Naive thymus-derived CD4-positive, alpha-beta T cell (primary cell): ENCODE data around the gene DYNLRB1. TPM values are rescaled to one million over a fixed set of nuclear protein-coding genes. Genes with fewer than 3 reads are reported as not detected.

Experiments
- ATAC-seq: fragments of 150-1000 bp; cut with Tn5 transposase; 2 replicates; pipeline ENCODE4 v1.10.0; 2021; ENCODE audit warnings: mild to moderate bottlenecking, moderate library complexity
- CTCF ChIA-PET: fragments of 350-600 bp; sonication (Branson Sonifier 250); formaldehyde crosslinking; loops from one replicate; lab custom pipeline; 2021; ENCODE audit warnings: antibody characterized with exemption; lab: Charles Lee
- POLR2A ChIA-PET: fragments of 350-600 bp; sonication (Branson Sonifier 250); formaldehyde crosslinking; loops from one replicate; lab custom pipeline; 2021; ENCODE audit warnings: antibody characterized with exemption, inconsistent platforms; lab: Charles Lee
- DNase-seq, 9 donors: peaks; one replicate each; pipeline versions ENCODE4 v3.0.0 to v3.0.0-alpha.2; 2020 to 2022; ENCODE audit warnings: mixed read lengths in 1 of 9
- H3K27ac ChIP-seq: one replicate; pipeline ENCODE4 v1.7.0; 2013; ENCODE audit warnings: mild to moderate bottlenecking, low read depth, low read length, moderate library complexity
- H3K27me3 ChIP-seq, 2 donors: one replicate each; pipeline ENCODE4 v1.7.0; 2013; ENCODE audit warnings: low read length in 2 of 2, mild to moderate bottlenecking in 2 of 2, moderate library complexity in 2 of 2; ENCODE audit not compliant: control insufficient read depth in 2 of 2, insufficient read depth in 2 of 2
- H3K36me3 ChIP-seq, 3 experiments: 1 replicate in 2 of 3; 2 replicates in 1 of 3; pipeline ENCODE4 v1.7.0; 2013; ENCODE audit warnings: low read length in 3 of 3, mild to moderate bottlenecking in 3 of 3, moderate library complexity in 1 of 3; ENCODE audit not compliant: insufficient read depth in 3 of 3, control insufficient read depth in 2 of 3
- H3K4me1 ChIP-seq, 2 donors: one replicate each; pipeline ENCODE4 v1.7.0; 2013; ENCODE audit warnings: low read length in 2 of 2, mild to moderate bottlenecking in 2 of 2, moderate library complexity in 1 of 2; ENCODE audit not compliant: control insufficient read depth in 2 of 2, insufficient read depth in 2 of 2
- H3K4me3 ChIP-seq: 2 replicates; pipeline ENCODE4 v1.7.0; 2013; ENCODE audit warnings: mild to moderate bottlenecking, low read length
- H3K9me3 ChIP-seq, 3 experiments: 1 replicate in 2 of 3; 2 replicates in 1 of 3; pipeline ENCODE4 v1.7.0; 2013; ENCODE audit warnings: low read length in 3 of 3; ENCODE audit not compliant: control insufficient read depth in 2 of 3
- H3K27ac Mint-ChIP-seq, 9 donors: one replicate each; pipeline ENCODE4 v1.8.0; 2020 to 2022; ENCODE audit warnings: mixed read lengths in 9 of 9, mild to moderate bottlenecking in 8 of 9, moderate library complexity in 5 of 9, inconsistent platforms in 2 of 9
- H3K27me3 Mint-ChIP-seq, 5 donors: one replicate each; pipeline ENCODE4 v1.8.0; 2021 to 2022; ENCODE audit warnings: mixed read lengths in 5 of 5, mild to moderate bottlenecking in 1 of 5
- H3K36me3 Mint-ChIP-seq, 5 donors: one replicate each; pipeline ENCODE4 v1.8.0; 2020 to 2022; ENCODE audit warnings: mixed read lengths in 5 of 5, mild to moderate bottlenecking in 3 of 5, inconsistent platforms in 1 of 5
- H3K4me1 Mint-ChIP-seq, 7 donors: one replicate each; pipeline ENCODE4 v1.8.0; 2020 to 2022; ENCODE audit warnings: mixed read lengths in 7 of 7, mild to moderate bottlenecking in 3 of 7, inconsistent platforms in 1 of 7
- H3K4me3 Mint-ChIP-seq, 10 donors: one replicate each; pipeline ENCODE4 v1.8.0; 2020 to 2022; ENCODE audit warnings: mild to moderate bottlenecking in 10 of 10, mixed read lengths in 10 of 10, moderate library complexity in 6 of 10, inconsistent platforms in 2 of 10
- H3K9me3 Mint-ChIP-seq, 11 donors: one replicate each; pipeline ENCODE4 v1.8.0; 2020 to 2022; ENCODE audit warnings: mixed read lengths in 11 of 11, mild to moderate bottlenecking in 4 of 11, inconsistent platforms in 1 of 11, moderate library complexity in 1 of 11
- intact Hi-C, 2 donors: fragments of 100-400 bp; cut with micrococcal nuclease; formaldehyde crosslinking; loops; one replicate each; pipeline ENCODE4 v1.15.1; 2023
- polyA plus RNA-seq, 2 donors: library from polyadenylated mRNA; unstranded; fragments of 300-500 nt; fragmentation: Illumina TruSeq; gene quantifications; one replicate each; pipeline ENCODE4 v1.2.3, GENCODE V29; 2021
- total RNA-seq, 6 experiments: library from RNA in 5 of 6; stranded (reverse) in 5 of 6; gene quantifications; 1 replicate in 5 of 6; 2 replicates in 1 of 6; pipeline ENCODE4 v1.2.3 and lab custom pipeline; 2021 to 2026

DYNLRB1 gene
- total and polyA plus RNA-seq, 7 experiments from 2014 or later: 45.9 to 275 (median 65.9) TPM

DNA sequence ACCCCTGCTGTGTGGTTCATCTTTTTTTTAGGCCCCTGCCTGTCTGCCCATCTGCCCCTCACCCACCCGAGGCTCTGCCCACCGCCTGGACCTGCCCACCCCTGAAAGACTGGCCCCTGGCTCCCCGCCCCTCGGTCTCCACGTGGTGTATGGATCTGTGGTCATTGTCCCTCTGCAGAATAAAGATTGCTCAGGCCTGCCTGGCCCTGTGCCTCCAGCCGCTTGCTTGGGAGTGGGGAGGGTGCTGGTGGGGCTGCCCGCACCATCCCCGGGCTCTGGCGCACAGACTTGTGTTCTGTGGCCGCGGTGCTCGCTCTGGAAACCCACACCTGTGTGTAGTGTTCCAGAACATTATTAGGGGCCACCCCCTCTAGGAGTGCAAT lies 43.9 kb downstream of the DYNLRB1 start:
- ChIA-PET CTCF (no interaction called here), POLR2A (no interaction called here)
- Histone ChIP-seq H3K4me1 (peaks cover 4 to 8% of the 10 kb centered on the region in 2 donors), H3K9me3 (no peaks in the 10 kb centered on the region), H3K27me3 (no peaks in the 10 kb centered on the region), H3K27ac (peak overlapping the region; percentile 97), H3K4me3 (no peak overlapping the region), H3K36me3 (no peaks in the 10 kb centered on the region)
- H3K27me3 Mint-ChIP-seq: no peaks in the 10 kb centered on the region
- peaks cover 0 to 2% (median 0%) of the 10 kb centered on the region in 11 donors for H3K9me3 Mint-ChIP-seq
- ATAC-seq: no peak
- H3K4me3 Mint-ChIP-seq: peak overlapping the region in 9 of 10 donors; percentile 47 to 82 (median 70)
- peak in 1 of 9 donors; percentile 14 for DNase-seq
- peaks cover 0 to 2% (median 0%) of the 10 kb centered on the region in 5 donors for H3K36me3 Mint-ChIP-seq
- peaks cover 8 to 14% (median 13%) of the 10 kb centered on the region in 7 donors for H3K4me1 Mint-ChIP-seq
- peak overlapping the region in 7 of 9 donors; percentile 69 to 94 (median 77) for H3K27ac Mint-ChIP-seq
- intact Hi-C loops: no loop called here

GRCh38 chr20:34560614-34561013 lies 44.4 kb downstream of the DYNLRB1 start:
- Histone ChIP-seq H3K27ac (peak overlapping the region; percentile 97), H3K27me3 (no peaks in the 10 kb centered on the region), H3K9me3 (no peaks in the 10 kb centered on the region), H3K36me3 (no peaks in the 10 kb centered on the region), H3K4me3 (no peak overlapping the region), H3K4me1 (peaks cover 4 to 8% of the 10 kb centered on the region in 2 donors)
- Mint-ChIP-seq H3K9me3 (peaks cover 0 to 2% (median 0%) of the 10 kb centered on the region in 11 donors), H3K27ac (peak overlapping the region in 7 of 9 donors; percentile 69 to 94 (median 77)), H3K36me3 (peaks cover 0 to 3% (median 0%) of the 10 kb centered on the region in 5 donors), H3K4me3 (peak overlapping the region in 3 of 10 donors; percentile 13 to 58 (median 58)), H3K4me1 (peaks cover 8 to 15% (median 13%) of the 10 kb centered on the region in 7 donors), H3K27me3 (no peaks in the 10 kb centered on the region)
- intact Hi-C loops: loop anchor here in 1 of 2 donors (1.0 kb wide), 1 partner anchor 44 kb away; the partner anchor contains the start of gene DYNLRB1
- POLR2A ChIA-PET: no interaction called here
- ATAC-seq (no peak), DNase-seq (peak in 1 of 9 donors; percentile 9)
- CTCF ChIA-PET: no interaction called here

DNA sequence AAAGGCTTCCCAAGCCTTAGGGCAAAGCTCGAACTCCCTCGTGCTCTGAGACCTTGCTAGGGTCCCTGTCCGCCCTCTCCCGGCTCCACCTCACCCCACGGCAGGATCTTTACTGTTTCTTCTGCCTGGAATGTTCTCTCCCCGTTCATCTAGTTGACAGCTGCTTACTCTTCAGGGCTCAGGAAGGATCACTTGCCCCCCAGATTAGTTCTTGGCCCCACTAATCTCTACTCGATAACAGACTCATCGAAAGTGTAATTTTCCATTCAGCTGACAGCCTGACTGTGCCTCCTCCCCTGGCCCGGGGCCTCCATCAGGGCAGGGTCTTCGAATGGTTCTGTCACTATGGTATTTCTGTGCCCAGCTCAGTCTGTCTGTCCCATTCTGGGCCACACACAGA lies 45.4 kb downstream of the DYNLRB1 start:
- Mint-ChIP-seq H3K4me3 (peak overlapping the region in 5 of 10 donors; percentile 1 to 64 (median 4)), H3K36me3 (peaks cover 0 to 4% (median 0%) of the 10 kb centered on the region in 5 donors), H3K27ac (peak overlapping the region; percentile 24 to 81 (median 77)), H3K27me3 (no peaks in the 10 kb centered on the region), H3K4me1 (peaks cover 8 to 20% (median 13%) of the 10 kb centered on the region in 7 donors), H3K9me3 (peaks cover 0 to 2% (median 0%) of the 10 kb centered on the region in 11 donors)
- no peak overlapping the region for H3K4me3 ChIP-seq
- H3K4me1 ChIP-seq: peaks cover 4 to 8% of the 10 kb centered on the region in 2 donors
- H3K27me3 ChIP-seq: no peaks in the 10 kb centered on the region
- POLR2A ChIA-PET: no interaction called here
- intact Hi-C loops: loop anchor here in 1 of 2 donors (1.0 kb wide), 1 partner anchor 45 kb away; the partner anchor contains the start of gene DYNLRB1
- no peak for ATAC-seq
- DNase-seq: no peak
- CTCF ChIA-PET: interaction anchor here (0.6 to 2.2 kb wide), 2 partner anchors 48 to 146 kb away, joined by 3 to 6 read pairs; no protein-coding TSS in a partner anchor
- peaks cover 0 to 5% (median 0%) of the 10 kb centered on the region in 3 experiments for H3K36me3 ChIP-seq
- H3K27ac ChIP-seq: no peak overlapping the region
- H3K9me3 ChIP-seq: no peaks in the 10 kb centered on the region

- H3K4me1 Mint-ChIP-seq: peaks cover 3 to 13% (median 7%) of the 10 kb centered on the region in 7 donors
- no peak overlapping the region for H3K4me3 ChIP-seq
- peak overlapping the region; percentile 42 for H3K27ac ChIP-seq
- H3K4me3 Mint-ChIP-seq: no peak overlapping the region
- no peaks in the 10 kb centered on the region for H3K27me3 ChIP-seq
- no peak for ATAC-seq
- H3K9me3 Mint-ChIP-seq: peaks cover 0 to 2% (median 0%) of the 10 kb centered on the region in 11 donors
- peaks cover 0 to 5% of the 10 kb centered on the region in 2 donors for H3K4me1 ChIP-seq
- DNase-seq: no peak
- ChIA-PET POLR2A (interaction anchor here (1.1 kb wide), 1 partner anchor 46 kb away, joined by 3 read pairs; the partner anchor contains the start of gene DYNLRB1), CTCF (interaction anchor here (0.5 to 2.2 kb wide), 2 partner anchors 28 to 145 kb away, joined by 3 to 6 read pairs; no protein-coding TSS in a partner anchor)
- H3K36me3 ChIP-seq: peaks cover 0 to 13% (median 0%) of the 10 kb centered on the region in 3 experiments
- peaks cover 0 to 4% (median 0%) of the 10 kb centered on the region in 5 donors for H3K36me3 Mint-ChIP-seq
- intact Hi-C loops: no loop called here
- H3K27ac Mint-ChIP-seq: peak overlapping the region in 2 of 9 donors; percentile 56 to 81
- H3K27me3 Mint-ChIP-seq: no peaks in the 10 kb centered on the region
- H3K9me3 ChIP-seq: no peaks in the 10 kb centered on the region
Measured at GRCh38 chr20:34562641-34563040, 46.4 kb downstream of the DYNLRB1 start.

DNA sequence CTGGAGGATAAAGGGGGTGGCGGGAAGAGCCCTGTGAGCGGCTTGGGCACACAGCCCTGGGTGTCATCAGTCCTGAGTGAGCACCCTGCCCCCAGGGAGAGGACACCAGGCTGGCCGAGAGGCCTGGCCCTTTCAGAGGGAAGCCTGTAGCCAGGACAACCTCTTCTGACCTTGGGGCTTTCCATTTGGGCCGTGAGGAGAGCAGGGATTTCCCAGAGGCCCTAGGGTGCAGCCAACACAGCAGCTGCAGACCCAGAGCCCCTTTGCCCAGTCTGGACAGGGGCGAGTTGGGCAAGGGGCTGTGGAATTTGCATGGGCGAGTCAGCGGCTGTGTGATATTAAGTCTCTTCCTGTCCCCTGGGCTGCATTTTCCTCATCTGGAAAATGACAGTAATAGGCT lies 48.6 kb downstream of the DYNLRB1 start:
- POLR2A ChIA-PET: interaction anchor here (0.9 kb wide), 1 partner anchor 145 kb away, joined by 3 read pairs; no protein-coding TSS in a partner anchor
- Histone ChIP-seq H3K27ac (no peak overlapping the region), H3K9me3 (no peaks in the 10 kb centered on the region), H3K4me3 (no peak overlapping the region), H3K27me3 (no peaks in the 10 kb centered on the region), H3K4me1 (no peaks in the 10 kb centered on the region), H3K36me3 (peaks cover 0 to 29% (median 0%) of the 10 kb centered on the region in 3 experiments)
- Mint-ChIP-seq H3K27me3 (no peaks in the 10 kb centered on the region), H3K27ac (peak overlapping the region in 3 of 9 donors; percentile 42 to 71 (median 44)), H3K9me3 (peaks cover 0 to 2% (median 0%) of the 10 kb centered on the region in 11 donors), H3K36me3 (peaks cover 0 to 4% (median 3%) of the 10 kb centered on the region in 5 donors), H3K4me3 (no peak overlapping the region), H3K4me1 (peaks cover 0 to 6% (median 0%) of the 10 kb centered on the region in 7 donors)
- ATAC-seq: no peak
- no peak for DNase-seq
- intact Hi-C loops: no loop called here
- CTCF ChIA-PET: no interaction called here

GRCh38 chr20:34566978-34567891 lies 51.0 kb downstream of the DYNLRB1 start:
- CTCF ChIA-PET: no interaction called here
- ATAC-seq: no peak
- intact Hi-C loops: no loop called here

More at GRCh38 chr20:34566978-34567891, 51.0 kb downstream of the DYNLRB1 start:
- H3K27ac Mint-ChIP-seq: peak overlapping the region in 3 of 9 donors; percentile 13 to 59 (median 43)
- no peak overlapping the region for H3K4me3 Mint-ChIP-seq
- H3K9me3 ChIP-seq: no peaks in the 10 kb centered on the region
- DNase-seq: no peak
- H3K36me3 ChIP-seq: peaks cover 0 to 43% (median 0%) of the 10 kb centered on the region in 3 experiments
- H3K36me3 Mint-ChIP-seq: peaks cover 8 to 14% (median 9%) of the 10 kb centered on the region in 5 donors
- H3K27me3 Mint-ChIP-seq: no peaks in the 10 kb centered on the region
- no peaks in the 10 kb centered on the region for H3K27me3 ChIP-seq
- no peak overlapping the region for H3K27ac ChIP-seq
- POLR2A ChIA-PET: no interaction called here
- H3K4me3 ChIP-seq: no peak overlapping the region
- no peaks in the 10 kb centered on the region for H3K9me3 Mint-ChIP-seq
- H3K4me1 Mint-ChIP-seq: peaks cover 0 to 11% (median 5%) of the 10 kb centered on the region in 7 donors
- no peaks in the 10 kb centered on the region for H3K4me1 ChIP-seq
